ENCODE measurements around the gene MYOCOS. TPM values are rescaled to one million over a fixed set of nuclear protein-coding genes. Genes with fewer than 3 reads are reported as not detected.
"Not testable (repeated sequence)": the region's sequence is repeated elsewhere in the genome, so short reads cannot be mapped to it uniquely, and the experiment has no call there.

MYOCOS gene
- total RNA-seq, 4 donors from 2014 or later = not detected

DNA sequence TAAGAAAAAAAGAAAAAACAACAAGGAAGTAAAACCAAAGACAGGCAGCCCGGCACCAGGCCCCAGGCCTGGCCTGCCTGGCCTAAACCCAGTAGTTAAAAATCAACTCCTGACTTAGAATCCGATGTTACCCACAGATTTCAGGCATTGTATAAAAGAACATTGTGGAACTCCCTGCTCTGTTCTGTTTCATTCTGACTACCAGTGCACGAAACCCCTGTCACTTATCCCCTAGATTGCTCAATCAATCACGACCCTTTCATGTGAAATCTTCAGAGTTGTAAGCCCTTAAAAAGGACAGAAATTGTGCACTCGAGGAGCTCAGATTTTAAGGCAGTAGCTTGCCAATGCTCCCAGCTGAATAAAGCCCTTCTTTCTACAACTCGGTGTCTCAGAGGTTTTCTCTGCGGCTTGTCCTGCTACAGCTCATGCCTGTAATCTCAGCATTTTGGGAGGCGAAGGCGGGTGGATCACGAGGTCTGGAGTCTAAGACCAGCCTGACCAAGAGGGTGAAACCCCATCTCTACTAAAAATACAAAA lies 15.6 kb upstream of the MYOCOS start:
- Histone ChIP-seq H3K4me1 (no peaks in the 10 kb centered on the region), H3K4me3 (no peak overlapping the region), H3K9me3 (no peaks in the 10 kb centered on the region), H3K27ac (no peak overlapping the region), H3K27me3 (no peaks in the 10 kb centered on the region), H3K36me3 (no peaks in the 10 kb centered on the region)
- no peak for ATAC-seq
- TF ChIP-seq POLR2A (IDR thresholded peaks at IDR 0.05) (no peak), POLR2AphosphoS5 (IDR thresholded peaks at IDR 0.05) (no peak), EP300 (IDR thresholded peaks at IDR 0.05) (no peak)
- TF ChIP-seq, protein P1, sequence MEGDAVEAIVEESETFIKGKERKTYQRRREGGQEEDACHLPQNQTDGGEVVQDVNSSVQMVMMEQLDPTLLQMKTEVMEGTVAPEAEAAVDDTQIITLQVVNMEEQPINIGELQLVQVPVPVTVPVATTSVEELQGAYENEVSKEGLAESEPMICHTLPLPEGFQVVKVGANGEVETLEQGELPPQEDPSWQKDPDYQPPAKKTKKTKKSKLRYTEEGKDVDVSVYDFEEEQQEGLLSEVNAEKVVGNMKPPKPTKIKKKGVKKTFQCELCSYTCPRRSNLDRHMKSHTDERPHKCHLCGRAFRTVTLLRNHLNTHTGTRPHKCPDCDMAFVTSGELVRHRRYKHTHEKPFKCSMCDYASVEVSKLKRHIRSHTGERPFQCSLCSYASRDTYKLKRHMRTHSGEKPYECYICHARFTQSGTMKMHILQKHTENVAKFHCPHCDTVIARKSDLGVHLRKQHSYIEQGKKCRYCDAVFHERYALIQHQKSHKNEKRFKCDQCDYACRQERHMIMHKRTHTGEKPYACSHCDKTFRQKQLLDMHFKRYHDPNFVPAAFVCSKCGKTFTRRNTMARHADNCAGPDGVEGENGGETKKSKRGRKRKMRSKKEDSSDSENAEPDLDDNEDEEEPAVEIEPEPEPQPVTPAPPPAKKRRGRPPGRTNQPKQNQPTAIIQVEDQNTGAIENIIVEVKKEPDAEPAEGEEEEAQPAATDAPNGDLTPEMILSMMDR (IDR thresholded peaks at IDR 0.05) = no peak
- 64 to 72% methylated on average over 4 to 7 of the region's 10 CpGs for WGBS, 2 donors (ENCODE audit: low coverage in 1 of 2)

DNA sequence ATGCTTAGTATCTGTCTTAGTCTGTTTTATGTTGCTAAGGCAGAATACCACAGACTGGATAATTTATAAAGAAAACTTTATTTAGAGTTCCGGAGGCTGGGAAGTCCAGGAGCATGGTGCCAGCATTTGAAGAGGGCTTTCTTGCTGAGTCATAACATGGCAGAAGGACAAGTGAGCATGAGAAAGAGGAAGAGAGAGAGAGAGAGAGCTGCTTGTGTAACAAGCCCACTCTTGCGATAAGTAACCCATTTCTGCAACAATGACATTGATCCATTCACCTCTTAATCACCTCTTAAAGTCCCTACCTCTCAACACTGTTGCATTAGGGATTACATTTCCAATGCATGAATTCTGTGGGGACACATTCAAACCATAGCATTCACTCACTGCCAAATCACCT lies 11.7 kb upstream of the MYOCOS start:
- TF ChIP-seq EP300 (IDR thresholded peaks at IDR 0.05) = no peak
- TF ChIP-seq, protein P1 (IDR thresholded peaks at IDR 0.05) = no peak
- no peak for TF ChIP-seq POLR2A (IDR thresholded peaks at IDR 0.05)
- no peak for TF ChIP-seq POLR2AphosphoS5 (IDR thresholded peaks at IDR 0.05)
- WGBS, 2 donors (ENCODE audit: low coverage in 1 of 2) = 56 to 77% methylated on average over 2 of the region's 2 CpGs

DNA sequence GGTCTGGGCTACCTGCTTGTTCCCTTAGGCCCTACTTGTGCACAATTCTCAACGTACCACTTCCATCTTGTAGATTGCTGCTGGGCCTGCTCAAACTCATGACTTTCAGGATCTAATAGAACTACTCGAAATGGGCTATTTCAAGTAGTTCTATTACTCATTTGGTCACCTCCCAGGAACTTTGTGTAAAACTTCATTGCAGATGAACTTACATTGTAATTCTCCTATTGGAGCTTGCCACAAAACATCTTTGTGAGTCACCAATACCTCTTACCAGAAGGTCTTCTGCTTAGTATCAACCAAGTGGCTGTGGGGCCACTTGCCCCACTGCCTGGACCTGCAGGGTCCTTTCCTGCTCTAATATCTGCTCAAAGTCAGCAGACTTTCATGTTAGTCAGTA lies 10.7 kb upstream of the MYOCOS start:
- 81 to 94% methylated on average over 2 of the region's 2 CpGs for WGBS, 2 donors (ENCODE audit: low coverage in 1 of 2)
- Histone ChIP-seq H3K27me3 (no peaks in the 10 kb centered on the region), H3K4me3 (no peak overlapping the region), H3K9me3 (no peaks in the 10 kb centered on the region), H3K36me3 (no peaks in the 10 kb centered on the region), H3K27ac (no peak overlapping the region), H3K4me1 (no peaks in the 10 kb centered on the region)
- TF ChIP-seq EP300 (IDR thresholded peaks at IDR 0.05) (no peak), POLR2AphosphoS5 (IDR thresholded peaks at IDR 0.05) (no peak), POLR2A (IDR thresholded peaks at IDR 0.05) (no peak)
- TF ChIP-seq, protein P1 (IDR thresholded peaks at IDR 0.05) = no peak
- ATAC-seq = no peak

More for the DNA sequence above, 11.7 kb upstream of the MYOCOS start:
- H3K36me3 ChIP-seq = no peaks in the 10 kb centered on the region
- H3K27ac ChIP-seq = no peak overlapping the region
- H3K27me3 ChIP-seq = no peaks in the 10 kb centered on the region
- ATAC-seq = no peak
- H3K4me3 ChIP-seq = no peak overlapping the region
- no peaks in the 10 kb centered on the region for H3K4me1 ChIP-seq
- H3K9me3 ChIP-seq = no peaks in the 10 kb centered on the region

DNA sequence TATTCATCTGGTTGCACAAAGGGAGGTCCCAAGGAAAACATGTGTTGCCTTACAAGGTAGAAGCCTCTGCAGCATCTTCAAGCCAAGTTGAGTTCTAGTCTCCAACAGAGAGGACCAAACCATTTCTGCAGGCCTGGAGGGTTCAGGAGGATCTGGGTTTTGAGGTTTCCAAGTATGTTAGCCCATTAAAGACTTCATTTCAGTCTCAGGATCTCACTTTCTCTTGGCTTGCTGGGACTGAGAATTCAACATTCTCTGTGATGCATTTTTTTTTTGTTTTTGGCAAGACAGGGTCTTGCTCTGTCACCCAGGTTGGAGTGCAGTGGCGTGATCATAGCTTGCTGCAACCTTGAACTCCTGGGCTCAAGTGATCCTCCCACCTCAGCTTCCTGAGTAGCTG lies 8.8 kb upstream of the MYOCOS start:
- no peaks in the 10 kb centered on the region for H3K27me3 ChIP-seq
- no peaks in the 10 kb centered on the region for H3K9me3 ChIP-seq
- ATAC-seq = no peak
- H3K4me3 ChIP-seq = no peak overlapping the region
- TF ChIP-seq POLR2A (IDR thresholded peaks at IDR 0.05) (no peak), POLR2AphosphoS5 (IDR thresholded peaks at IDR 0.05) (no peak), EP300 (IDR thresholded peaks at IDR 0.05) (no peak)
- TF ChIP-seq, protein P1 (IDR thresholded peaks at IDR 0.05) = no peak
- no peaks in the 10 kb centered on the region for H3K36me3 ChIP-seq
- H3K4me1 ChIP-seq = no peaks in the 10 kb centered on the region
- WGBS, 2 donors (ENCODE audit: low coverage in 1 of 2) = 83 to 100% methylated on average over 1 of the region's 1 CpG
- no peak overlapping the region for H3K27ac ChIP-seq

DNA sequence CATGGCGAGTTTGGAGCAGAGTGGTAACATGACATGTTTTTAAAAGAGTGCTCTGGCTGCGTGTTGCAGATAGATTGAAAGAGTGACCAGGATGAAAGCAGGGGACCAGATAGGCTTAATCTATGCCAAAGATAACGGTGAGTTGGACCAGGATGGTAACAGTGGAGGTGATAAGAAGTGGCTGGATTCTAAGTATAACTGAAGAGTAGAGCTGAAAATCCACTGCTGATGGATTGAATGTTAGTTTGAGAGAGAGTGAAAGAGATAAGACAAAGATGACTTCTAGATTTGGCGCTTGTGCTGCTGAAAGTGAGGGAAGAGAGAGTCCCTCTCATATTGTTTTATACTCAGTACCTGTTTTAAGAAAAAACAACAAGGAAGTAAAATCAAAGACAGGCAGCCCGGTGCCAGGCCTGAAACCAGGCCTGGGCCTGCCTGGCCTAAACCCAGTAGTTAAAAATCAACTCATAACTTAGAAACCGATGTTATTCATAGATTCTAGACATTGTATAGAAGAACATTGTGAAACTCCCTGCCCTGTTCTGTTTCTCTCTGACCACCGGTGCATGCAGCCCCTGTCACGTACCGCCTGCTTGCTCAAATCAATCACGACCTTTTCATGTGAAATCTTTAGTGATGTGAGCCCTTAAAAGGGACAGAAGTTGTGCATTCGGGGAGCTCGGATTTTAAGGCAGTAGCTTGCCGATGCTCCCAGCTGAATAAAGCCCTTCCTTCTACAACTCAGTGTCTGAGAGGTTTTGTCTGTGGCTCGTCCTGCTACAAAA lies 6.7 kb upstream of the MYOCOS start:
- not testable (repeated sequence) for H3K27me3 ChIP-seq, ATAC-seq, H3K4me3 ChIP-seq, H3K27ac ChIP-seq, H3K4me1 ChIP-seq, H3K9me3 ChIP-seq, H3K36me3 ChIP-seq
- 68 to 76% methylated on average over 6 to 14 of the region's 14 CpGs for WGBS, 2 donors (ENCODE audit: low coverage in 1 of 2)
